Activated CD4-positive, alpha-beta T cell treated with anti-CD3 and anti-CD28 coated beads for 48 hours (primary cell): ENCODE results near the gene LEFTY2.
"Not testable (repeated sequence)": the region's sequence is repeated elsewhere in the genome, so short reads cannot be mapped to it uniquely, and the experiment has no call there.

Experiments used
- DNase-seq: peaks from one replicate; pipeline ENCODE4 v3.0.0-alpha.2; 2020

LEFTY2 gene

DNA sequence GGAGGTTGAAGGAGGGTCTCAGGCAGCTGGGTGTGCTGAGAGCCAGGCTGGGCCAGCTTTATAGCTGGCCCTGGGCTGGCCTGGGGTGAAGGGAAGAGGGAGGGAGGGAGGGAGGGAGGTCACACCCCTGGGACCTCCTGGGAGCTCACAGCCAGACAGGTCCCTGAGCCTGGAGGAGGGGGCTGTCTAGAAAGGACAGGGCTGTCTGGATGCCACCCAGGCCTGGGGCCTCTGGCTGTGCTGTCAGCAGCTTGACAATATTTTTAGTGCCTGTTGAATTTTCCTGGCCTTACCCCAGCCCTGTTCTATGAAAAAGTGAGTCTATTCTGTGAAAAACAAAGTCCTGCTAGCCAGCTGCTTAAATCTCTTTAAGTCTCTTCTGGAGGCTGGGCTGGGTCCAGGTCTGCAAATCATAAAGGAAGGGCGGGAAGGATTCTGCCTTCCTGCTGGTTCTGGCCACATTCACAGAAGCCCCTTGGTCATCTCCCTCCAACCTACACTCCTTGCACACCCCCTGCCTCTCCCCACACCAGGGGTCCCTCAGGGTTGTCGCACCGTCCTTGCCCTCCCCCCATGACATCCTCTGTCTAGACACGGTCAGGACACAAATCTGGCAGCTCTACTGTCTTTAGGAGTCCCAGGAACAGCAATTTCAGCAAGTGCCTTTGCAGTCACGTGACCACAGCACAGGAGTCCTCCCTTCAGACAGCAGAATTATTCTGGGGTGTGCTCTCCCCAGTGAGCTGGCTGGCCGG, at the start of gene LEFTY2:
LEFTY2 (minus strand) TSS at position 34 of the 755 bp plus-strand sequence. CDS start 80 bp downstream, outside the sequence.
- DNase-seq, result no peak

- DNase-seq, result no peak
These were observed 46.7 kb upstream of the LEFTY2 start for GRCh38 chr1:225987491-225988316.

- no peak for DNase-seq
These were observed 40.7 kb upstream of the LEFTY2 start for GRCh38 chr1:225981714-225982113.

DNA sequence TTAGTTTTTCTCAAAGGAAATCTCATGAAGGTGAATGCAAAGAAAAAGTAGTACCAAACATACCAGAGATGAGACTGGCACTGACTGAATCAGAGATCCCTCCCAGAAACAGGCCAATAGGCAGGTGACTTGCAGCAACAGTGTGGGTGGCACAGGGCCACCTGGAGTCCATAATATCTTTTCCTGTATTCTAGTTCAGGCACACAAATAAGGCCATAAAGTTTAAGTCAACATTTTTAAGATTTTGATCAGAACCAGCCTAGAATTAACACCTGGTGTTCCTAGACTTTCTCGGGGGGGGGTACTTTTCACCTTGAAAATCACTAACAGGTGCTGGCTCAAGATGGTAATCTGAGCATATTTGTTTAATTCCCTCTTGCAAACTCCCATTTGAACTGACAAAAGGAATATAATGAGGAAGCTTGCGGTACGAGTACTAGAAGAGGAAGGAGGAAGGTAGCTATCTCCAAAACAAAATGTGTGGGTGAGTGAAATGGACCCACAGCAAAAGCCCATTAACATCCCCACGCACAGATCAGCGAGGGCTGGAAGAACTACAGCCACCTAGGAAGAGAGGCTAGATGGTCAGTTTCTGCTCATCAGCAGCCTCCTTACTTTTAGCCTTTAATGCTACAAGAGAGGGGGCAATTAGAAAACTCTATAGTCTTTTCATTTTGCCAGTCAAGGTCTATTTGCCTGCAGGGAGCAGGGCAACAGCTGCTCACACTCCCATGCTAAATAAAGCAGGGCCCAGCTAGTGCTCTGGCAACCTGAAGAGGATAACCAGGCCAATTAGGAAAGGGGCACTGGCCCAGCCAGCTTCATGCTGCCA, 39.2 kb upstream of the LEFTY2 start:
- no peak for DNase-seq

GRCh38 chr1:225979421-225979820, 38.4 kb upstream of the LEFTY2 start:
- no peak for DNase-seq

DNA sequence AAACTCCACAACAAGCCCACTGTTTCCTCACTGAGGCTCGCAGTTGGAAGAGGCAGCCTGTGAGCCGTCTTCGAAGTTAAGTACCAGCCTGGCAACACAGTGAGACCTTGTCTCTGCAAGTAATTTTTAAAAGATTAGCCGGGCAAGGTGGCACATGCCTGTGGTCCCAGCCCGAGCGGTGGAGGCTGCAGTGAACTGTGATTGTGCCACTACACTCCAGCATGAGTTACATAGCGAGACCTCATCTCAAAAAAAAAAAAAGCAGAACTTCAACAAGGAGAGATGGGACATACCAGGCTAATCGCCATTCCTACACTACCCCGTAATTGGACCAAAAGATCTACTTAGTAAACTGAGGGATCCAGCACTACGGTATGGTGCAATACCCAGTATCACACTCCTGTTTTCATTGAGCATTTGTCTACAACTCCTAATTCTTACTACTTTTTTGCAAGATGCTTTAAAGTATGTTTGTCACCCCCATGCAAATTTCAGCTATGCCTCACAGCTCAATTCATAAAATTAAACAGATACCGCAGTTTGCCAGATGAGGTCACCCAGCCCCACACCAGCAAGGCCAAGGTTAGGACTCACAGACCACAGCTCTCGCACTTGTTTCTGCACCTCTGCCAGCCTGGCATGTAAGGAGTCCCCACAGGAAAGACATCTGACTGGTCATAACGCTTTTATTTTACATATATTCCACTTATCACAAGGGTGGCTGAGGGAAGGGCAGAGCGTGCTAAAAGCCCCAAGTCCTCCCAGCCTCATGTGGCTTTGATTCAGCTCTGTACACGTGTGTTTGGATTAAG, 37.1 kb upstream of the LEFTY2 start:
- DNase-seq, result no peak

DNA sequence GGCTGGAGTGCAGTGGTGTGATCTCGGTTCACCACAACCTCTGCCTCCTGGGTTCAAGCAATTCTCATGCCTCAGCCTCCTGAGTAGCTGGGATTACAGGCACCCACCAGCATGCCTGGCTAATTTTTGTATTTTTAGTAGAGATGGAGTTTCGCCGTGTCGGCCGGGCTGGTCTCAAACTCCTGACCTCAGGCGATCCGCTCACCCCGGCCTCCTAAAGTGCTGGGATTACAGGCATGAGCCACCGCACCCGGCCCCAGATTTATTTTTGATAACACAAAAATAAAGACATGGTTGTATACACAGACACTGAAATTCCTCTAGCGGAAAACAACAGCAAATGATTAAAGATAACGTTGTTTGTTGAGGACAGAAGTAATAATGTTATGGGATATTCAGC, 34.1 kb upstream of the LEFTY2 start:
- DNase-seq, result not testable (repeated sequence)

GRCh38 chr1:225974454-225974853, 33.4 kb upstream of the LEFTY2 start:
- no peak for DNase-seq

- DNase-seq, result no peak
These were observed 32.1 kb upstream of the LEFTY2 start for GRCh38 chr1:225973158-225973557.

DNA sequence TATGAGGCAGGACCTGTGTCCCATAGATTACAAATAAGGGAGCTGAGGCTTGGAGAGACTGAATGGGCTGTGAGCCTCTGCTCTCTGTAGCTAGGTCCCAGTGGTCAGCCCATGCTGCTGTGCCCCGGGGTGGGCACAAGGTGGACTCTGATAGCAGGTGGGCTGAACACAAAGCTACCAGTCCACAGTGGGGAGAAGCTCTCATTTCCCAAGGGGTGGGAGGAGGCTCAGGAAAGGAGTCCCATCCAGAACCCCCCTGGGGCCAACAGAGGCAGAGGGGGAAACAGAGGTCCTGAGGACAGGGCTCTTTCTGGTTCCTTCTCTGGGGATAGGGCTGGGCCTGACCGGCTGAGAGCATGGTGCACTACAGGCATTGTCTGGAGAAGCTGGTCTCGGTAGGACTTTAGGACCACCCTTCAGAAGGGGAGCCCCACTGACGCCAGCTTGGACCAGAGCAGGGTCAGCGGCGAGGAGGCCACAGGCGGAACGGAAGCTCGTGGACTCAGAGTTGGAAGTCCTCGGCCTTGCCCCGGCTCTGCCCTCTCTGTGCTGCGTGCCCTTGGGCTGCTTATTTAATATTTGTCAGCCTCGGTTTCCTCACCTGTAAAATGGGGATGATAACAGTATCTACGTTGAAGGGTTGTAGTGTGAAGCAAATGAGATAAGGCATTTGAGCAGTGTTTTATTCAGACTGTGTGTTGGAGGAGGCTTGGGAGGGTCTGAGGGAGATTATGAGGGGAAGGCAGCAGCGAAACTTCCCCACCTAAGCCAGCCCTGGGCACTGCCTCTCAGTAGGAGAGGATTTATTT, 31.5 kb upstream of the LEFTY2 start:
- DNase-seq, result no peak

GRCh38 chr1:225970592-225971157, 29.7 kb upstream of the LEFTY2 start:
- DNase-seq, result not testable (repeated sequence)

- not testable (repeated sequence) for DNase-seq
These were observed 28.7 kb upstream of the LEFTY2 start for GRCh38 chr1:225969751-225970150.

DNA sequence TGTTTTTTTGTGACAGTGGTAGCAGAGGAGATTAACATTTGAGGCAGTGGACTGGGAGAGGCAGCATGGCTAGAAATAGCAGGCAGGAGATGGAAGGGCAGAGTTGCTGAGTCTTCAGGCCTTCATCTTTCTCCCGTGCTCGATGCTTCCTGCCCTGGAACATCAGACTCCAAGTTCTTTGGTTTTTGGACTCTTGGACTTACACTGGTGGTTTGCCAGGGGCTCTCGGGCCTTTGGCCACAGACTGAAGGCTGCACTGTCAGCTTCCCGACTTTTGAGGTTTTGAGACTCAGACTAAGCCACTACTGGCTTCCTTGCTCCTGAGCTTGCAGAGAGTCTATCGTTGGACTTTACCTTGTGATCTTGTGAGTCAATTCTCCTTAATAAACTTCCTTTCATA, 24.2 kb upstream of the LEFTY2 start:
- DNase-seq, result no peak

GRCh38 chr1:225963735-225964530, 22.9 kb upstream of the LEFTY2 start:
- no peak for DNase-seq

- DNase-seq, result peak; percentile 83
These were observed 21.5 kb upstream of the LEFTY2 start for GRCh38 chr1:225962440-225962975.

DNA sequence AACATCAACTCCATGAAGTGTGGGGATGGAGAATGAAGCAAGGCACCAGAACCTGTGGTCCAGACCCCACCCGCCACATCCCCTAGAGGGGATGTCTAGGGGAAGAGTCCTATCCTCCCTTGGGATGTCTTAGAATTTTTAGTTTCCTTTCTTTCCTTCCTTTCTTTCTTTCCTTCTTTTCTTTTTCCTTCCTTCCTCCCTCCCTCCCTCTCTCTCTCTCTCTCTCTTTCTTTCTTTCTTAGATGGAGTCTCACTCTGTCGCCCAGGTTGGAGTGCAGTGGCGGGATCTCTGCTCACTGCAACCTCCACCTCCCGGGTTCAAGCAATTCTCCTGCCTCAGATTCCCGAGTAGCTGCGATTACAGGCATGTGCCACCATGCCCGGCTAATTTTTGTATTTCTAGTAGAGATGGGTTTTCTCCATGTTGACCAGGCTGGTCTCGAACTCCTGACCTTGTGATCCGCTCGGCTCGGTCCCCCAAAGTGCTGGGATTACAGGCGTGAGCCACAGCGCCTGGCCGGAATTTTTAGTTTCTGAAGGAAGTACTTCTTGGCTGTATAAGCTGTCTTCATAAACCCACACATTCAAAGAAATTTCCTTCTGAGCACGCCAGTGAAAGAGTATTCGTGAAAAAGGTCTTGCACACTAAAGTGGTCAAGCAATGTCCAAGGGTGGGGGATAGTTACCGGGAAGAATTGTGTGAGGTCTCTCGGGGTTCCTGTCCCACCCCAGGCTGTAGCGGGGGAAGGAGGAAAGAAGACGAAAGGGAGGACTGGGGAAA, 20.8 kb upstream of the LEFTY2 start:
- DNase-seq, result no peak

DNA sequence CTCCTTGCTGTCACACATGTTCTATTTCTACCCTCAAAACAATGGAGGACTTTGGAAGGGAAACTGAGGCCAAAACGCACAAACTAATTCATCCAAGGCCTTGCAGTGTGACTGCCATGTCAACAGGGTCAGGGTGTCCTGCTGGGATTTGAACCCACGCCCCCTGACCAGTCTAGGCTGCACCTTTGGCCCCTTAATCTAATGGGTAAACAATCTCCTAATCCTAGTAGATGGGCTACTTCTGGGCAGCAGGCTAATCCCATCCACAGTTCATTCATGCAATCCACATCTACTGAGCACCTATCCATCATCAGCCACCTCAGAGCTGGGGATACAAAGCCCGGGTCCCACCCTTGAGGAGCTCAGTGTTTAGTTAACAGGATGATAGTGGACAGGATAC, 17.0 kb upstream of the LEFTY2 start:
- DNase-seq, result no peak

DNA sequence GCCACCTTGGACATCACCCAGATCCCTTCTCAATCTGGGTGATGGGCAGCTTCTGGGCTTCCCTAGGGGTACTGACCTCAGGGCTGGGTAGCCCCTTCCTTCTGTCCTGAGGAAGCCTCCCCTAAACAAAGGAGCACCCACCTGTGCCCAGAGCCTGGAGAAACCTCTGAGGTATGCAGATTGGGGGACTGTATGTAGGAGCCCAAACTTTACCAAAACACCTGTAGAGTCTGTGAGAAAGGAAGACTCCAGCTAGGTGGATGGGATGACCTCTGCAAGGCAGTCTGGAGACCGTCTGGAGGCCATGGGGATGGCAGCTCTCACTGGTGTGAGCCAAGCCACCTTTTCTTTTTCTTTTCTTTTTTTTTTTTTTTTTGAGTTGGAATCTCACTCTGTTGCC, 13.7 kb upstream of the LEFTY2 start:
- DNase-seq, result no peak

- DNase-seq, result no peak
These were observed 12.3 kb upstream of the LEFTY2 start for GRCh38 chr1:225953315-225953714.
